PC-9 (cell line): Measurements from ENCODE around the gene SETBP1.

Source experiments
- CTCF ChIP-seq: fragments of 200-600 bp; sonication (generic); conservative IDR thresholded peaks from 2 replicates; pipeline ENCODE4 v1.6.1; 2017; ENCODE audit warnings: mixed run types, antibody characterized with exemption, mild to moderate bottlenecking, moderate library complexity
- EZH2 ChIP-seq: fragments of 200-600 bp; sonication (generic); IDR thresholded peaks from 2 replicates; pipeline ENCODE4 v1.8.0; 2017; ENCODE audit warnings: antibody characterized with exemption, low read depth

GRCh38 chr18:44986933-44987332, 306.2 kb downstream of the SETBP1 start:
- TF ChIP-seq CTCF: no peak
- TF ChIP-seq EZH2: no peak
